Measurements from ENCODE around the gene SLC26A11.
"Not testable (repeated sequence)": the region's sequence is repeated elsewhere in the genome, so short reads cannot be mapped to it uniquely, and the experiment has no call there.

The SLC26A11 gene

DNA sequence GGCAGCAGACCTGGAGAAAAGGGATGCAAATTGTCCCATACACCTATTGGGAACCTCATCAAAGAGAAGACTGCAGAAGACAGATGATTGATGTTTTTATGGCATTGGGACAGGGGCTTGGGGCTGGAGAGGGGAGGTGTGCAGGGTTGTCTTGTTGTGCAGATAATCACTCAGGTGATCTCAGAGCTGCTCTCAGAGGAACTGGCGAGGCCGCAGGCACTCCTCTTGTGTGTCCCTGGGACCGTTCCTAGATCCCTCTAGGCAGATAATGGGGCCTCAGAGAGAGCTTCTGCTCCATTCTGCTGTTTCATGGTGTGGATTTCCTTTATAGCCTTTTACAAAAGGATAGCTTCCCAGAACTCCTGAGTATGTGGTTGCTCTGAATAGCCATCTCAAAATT is 42.1 kb downstream of the SLC26A11 start:
- DNase-seq (ENCODE audit: low spot score) = no peak

DNA sequence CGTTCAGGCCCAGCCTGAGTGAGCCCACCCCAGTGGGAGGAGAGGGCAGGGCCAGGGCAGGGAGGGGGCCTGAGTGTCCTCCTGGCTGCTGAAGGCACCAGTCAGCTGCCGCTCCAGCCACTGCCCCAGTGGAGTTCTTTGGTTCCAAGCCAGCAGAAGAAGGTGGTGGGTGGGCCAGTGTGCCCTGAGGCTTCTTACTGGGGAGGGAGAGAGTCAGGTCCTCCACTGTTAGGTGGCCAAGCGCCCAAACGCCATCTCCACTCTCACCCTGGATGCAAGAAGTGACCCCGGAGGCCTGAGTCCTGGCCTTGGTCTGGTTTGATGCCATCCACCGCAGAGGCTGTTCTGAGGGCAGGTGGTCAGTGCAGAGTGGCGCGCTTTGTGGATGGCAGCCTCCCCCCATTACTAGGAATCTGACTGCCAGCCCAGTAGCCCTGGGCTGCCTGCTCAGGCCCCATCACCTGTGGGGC is 42.6 kb downstream of the SLC26A11 start:
- no peak for DNase-seq (ENCODE audit: low spot score)

DNA sequence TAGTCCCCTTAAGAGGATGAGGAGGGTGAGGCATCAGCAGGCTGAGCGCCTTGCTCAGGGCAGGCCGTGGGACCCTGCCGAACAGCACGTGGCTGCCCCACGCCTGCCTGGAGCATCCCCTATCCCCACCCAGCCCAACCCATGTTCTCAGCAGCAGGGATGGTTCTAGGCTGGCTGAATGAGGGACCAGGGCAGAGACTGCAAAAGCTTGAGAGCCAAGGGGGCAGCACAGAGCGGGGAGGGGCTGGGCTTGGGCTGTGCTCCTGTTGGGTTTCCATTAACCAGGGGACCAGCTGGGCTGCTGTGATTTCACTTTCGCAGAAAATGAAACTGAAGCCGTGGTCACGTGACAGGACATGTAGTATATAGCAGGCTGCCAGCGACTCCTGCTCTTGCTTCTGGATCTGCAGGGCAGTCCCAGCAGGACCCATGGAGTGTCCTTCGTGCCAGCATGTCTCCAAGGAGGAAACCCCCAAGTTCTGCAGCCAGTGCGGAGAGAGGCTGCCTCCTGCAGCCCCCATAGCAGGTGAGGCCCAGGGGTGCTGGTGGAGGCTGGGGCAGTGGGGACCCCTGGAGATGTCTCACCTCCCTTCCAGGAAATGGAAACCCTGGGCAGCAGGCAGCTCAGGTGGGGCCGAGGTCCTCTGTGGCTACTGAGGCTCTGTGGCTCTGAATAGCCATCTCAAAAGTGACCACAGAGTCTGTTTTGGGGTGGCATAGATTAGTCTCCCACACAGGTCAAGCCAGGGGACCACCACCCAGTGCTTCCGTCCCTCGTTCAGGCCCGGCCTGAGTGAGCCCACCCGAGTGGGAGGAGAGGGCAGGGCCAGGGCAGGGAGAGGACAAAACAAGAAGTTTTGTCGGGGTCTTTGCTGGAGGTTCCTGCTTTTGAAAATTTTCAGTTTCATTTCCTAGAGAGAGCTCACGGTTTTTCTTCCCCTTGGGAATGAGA is 43.3 kb downstream of the SLC26A11 start:
- DNase-seq (ENCODE audit: low spot score) = peak; percentile 92

DNA sequence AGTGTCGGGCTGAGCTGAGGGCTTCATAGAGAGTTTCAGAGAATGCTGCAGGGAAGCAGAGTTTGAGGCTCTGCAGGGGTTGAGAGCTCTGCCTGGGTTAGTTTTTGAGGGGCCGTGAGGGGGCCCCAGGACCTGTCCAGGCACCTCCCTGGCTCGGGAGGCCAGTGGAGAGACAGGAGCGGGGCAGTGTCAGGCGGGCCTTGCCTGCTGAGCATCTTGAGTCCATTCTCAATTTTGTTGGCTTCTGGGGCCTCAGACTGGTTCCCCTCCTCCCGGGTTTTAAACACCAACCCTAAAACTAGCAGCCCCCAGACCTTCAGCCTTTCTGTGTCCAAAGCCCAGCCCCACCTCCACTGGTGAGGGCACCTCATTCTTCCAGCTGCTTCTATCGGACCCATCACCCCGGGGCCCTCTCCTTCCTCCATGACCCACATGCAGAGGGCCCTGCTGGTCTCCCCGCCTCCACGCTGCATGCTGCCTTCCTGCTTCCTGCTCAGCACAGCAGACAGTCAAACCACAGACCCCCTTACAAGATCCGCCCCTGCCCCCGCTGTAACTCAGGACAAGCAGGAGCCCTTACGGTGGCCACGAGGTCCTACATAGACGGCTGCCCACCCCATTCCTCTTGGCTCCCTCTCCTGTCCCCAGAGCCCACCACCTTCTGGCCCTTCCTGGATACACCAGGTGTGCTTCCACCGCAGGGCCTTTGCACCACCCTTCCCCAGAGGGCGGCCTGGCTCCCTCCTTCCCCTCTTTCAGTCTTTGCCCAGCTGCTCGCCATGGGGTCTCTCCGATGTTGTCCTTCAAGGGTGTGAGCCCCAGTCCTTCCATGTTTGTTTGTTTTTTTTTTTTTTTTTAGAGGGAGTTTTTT is 44.2 kb downstream of the SLC26A11 start:
- peak; percentile 59 for DNase-seq (ENCODE audit: low spot score)

DNA sequence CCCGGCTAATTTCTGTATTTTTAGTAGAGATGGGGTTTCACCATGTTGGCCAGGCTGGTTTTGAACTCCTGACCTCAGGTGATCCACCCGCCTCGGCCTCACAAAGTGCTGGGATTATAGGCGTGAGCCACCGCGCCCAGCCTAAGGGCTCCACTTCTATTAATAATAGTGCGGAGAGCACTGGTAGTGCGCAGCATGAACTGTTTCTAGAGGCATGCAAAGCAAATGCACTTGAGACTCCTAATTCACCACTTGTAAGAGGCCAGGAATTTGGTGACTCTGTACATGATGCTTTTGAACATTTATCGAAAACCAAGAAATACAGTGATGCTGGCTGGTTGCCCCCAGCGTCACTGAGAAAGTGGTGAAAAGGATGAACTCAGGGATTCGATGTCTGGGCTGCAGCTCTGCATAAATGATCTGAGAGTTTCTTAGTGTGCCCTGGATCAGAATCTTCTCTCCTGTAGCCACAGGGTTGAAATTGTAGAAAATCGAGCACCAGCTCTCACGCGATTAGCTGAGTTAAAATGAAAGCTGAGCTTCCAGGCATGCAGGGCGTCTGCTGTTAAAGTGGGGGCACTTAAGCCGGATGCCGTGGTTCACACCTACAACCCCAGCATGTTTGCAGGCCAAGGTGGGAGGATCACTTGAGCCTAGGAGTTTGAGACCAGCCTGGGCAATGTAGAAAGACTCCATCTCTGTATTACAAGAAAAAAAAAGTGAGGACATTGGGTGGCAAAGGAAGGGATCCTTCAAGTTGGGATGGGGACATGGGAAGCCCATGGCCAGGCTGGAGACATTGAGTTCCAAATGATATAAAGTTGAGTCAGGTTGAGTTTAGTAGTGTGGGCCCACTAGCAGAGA is 45.2 kb downstream of the SLC26A11 start:
- peak; percentile 76 for DNase-seq (ENCODE audit: low spot score)

DNA sequence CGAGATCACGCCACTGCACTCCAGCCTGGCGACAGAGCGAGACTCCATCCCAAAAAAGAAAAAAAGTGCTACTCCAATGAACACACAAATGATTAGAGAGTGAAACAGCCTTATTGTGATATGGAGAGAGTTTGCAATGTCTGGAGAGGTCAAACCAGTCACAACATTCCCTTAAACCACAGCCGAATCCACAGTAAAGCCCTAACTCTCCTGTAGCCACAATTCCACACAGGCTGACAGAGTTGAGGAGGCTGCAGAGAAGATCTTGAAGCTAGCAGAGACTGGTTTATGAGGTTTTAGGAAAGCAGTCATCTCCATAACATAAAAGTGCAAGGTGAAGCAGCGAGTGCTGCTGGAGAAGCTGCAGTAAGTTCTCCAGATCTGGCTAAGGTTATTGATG is 47.2 kb downstream of the SLC26A11 start:
- DNase-seq (ENCODE audit: low spot score) = no peak

DNA sequence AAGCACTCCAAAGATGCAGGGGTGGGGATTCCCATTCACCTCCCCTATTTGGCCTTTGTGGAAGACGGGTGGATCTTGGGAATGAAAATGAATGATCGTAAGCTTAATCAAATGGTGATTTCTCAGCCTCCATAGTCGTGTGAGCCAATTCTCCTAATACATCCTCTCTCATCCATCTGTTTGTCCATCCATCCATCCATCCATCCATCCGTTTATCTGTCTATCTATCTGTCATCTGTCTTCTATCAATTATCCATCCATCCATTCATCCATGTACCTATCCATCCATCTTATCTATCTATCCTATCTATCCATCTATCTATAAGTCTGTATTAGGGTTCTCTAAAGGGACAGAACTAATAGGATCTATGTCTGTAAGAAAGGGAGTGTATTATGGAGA is 48.2 kb downstream of the SLC26A11 start:
- no peak for DNase-seq (ENCODE audit: low spot score)

DNA sequence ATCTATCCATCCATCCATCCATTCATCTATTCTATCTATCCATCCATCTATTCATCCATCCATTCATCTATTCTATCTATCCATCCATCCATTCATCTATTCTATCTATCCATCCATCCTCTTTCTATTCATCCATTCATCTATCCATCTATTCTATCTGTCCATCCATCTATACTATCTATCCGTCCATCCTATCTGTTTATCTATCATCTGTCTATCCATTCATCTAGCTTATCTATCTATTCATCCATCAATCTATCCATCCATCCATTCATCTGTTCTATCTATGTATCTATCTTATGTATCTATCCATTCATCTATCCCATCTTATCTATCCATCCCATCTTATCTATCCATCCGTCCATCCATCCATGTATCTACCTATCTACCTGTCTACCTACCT is 49.2 kb downstream of the SLC26A11 start:
- no peak for DNase-seq (ENCODE audit: low spot score)

DNA sequence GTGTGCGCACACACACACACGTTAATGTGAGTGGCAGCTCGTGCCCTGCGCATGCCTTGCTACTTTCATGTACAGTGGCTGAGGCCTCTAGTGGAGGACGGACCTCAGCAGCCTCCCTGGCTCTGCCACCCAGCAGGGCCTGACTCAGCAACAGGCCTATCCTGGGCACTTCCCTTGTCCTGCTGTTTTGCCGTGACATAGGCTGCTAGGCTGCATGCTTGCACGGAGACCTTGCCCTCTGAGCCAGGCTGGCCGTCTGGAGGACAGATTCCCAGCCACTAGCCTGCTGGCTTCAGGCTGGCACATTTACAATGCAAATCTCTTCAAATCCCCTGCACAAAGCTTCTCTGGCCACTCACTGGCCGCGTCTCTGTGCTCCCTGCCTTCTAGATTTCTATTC is 49.9 kb downstream of the SLC26A11 start:
- no peak for DNase-seq (ENCODE audit: low spot score)

DNA sequence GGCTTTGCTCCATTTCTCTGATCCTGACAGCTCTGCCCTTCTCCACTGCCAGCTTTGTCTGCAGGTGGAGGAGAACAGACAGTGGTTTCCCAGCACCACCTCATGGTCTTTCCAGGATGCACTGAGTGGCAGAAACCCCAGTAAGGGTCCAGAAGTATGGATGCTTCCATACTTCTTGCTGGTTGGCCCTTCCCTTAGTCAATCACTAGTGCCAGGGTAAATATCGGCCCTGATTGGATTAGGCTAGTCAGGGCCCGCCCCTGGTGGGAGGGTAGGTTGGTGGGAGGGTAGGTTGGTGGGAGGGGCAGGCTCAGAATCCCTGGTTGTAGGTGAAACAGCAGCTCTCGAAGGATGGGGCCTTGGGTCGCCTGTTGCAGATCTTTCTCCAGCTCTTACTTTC is 50.6 kb downstream of the SLC26A11 start:
- peak; percentile 36 for DNase-seq (ENCODE audit: low spot score)

DNA sequence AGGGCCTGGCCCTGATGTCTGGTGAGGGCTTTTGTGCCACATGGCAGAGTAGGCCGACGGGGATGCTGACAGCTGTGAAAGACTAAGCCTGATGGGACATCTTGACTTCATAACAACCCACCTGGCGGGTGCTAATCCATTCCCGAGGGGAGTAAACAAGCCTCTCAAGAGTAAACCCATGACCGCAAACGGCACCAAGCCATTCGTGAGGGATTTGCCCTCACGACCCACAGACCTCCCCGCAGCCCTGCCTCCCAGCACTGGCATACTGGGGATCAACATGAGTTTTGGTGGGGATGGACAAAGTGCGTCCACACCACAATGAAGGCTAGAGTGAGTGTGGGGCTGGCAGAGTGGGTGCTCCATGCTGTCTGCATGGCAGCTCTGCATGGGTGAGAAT is 52.1 kb downstream of the SLC26A11 start:
- DNase-seq (ENCODE audit: low spot score) = no peak

DNA sequence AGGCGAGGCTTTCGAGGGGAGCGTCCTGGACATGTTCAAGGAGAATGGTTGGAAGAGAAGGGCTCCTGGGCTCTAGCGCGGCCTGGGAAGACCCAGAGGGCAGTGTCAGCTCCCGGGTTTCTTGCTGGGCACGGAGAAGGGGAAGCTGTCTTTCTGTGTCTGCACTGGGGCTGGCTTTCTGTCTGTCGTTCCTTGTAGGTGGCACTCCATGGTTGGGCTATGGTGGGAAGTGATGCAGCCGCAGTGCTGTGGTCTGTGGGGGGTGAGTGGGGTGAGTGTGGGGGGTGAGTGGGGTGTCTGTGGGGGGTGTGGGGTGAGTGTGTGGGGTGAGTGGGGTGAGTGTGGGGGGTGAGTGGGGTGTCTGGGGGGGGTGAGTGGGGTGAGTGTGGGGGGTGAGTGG is 54.1 kb downstream of the SLC26A11 start:
- DNase-seq (ENCODE audit: low spot score) = no peak

DNA sequence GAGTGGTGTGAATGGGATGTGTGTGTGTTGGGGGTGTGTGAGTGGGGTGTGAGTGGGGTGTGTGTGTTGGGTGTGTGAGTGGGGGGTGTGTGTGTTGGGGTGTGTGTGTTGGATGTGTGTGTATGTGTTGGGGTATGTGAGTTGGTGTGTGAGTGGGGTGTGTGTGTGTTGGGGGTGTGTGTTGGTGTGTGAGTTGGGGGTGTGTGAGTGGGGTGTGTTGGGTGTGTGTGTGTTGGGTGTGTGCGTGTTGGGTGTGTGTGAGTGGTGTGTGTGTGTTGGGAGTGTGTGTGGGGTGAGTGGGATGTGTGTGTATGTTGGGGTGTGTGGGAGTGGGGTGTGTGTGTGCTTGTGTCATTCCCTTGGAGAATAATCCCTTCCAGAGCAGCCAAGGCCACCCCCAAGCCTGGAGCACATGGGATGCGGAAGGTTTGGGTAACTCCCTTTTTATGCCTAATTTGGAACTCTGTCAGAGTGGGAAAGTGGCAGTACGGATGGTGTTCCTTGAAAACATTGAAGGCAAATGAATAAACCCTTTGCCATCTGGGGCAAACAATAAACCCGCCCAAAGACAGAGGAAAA is 54.7 kb downstream of the SLC26A11 start:
- DNase-seq (ENCODE audit: low spot score) = no peak

DNA sequence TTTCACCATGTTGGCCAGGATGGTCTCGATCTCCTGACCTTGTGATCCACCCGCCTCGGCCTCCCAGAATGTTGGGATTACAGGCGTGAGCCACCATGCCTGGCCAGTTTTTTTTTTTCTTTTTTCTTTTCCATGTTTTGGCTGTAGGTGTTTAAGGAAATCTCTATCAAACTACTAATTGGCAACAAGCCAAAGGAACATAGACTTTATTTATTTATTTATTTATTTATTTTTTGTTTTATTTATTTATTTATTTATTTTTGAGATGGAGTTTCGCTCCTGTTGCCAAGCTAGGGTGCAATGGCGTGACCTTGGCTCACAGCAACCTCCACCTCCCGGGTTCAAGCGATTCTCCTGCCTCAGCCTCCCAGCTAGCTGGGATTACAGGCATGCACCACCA is 55.6 kb downstream of the SLC26A11 start:
- DNase-seq (ENCODE audit: low spot score) = not testable (repeated sequence)

DNA sequence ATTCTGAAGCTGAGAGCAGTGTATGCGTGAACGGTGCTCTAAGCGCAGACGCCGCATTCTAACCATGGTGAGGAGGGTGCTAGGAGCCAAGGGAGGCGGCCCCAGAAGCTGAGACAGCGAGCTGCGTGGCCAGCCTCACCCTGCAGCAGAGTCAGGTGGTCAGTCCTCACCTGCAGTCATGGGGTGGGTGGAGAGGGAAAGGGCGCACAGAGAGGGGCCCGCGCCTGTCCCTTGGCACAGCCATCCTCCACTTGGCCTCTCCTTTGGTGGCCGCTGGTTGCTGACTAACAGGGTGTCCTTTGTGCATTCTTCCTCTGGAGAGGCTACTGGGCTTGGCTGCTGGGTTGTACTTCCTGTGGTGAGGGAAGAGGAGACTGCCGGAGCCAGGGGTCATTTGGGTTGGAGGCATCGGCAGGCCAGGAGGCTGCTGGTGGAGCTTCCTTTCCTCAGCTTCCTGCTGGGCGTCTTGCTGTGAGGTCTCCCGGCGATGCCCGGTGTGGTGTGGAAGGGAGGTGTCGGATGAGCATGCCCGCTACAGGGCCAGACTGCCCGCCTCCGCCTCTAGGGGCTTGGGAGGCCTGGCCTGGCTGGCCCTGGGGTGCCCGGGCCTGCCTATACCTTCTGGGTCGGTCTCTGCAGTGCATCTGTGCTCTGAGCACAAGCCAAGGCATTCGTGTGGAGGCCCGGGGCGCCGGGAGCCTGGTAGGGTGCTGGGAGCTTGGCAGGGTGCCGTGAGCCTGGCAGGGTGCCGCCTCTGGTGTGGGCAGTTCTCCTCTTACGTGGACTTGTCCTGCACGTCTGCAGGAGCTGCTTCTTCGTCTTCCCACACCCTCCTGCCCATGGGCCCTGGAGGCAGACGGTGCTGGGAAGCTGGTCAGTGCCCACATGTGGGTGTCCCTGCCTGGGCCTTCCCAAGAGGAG is 57.8 kb downstream of the SLC26A11 start:
- no peak for DNase-seq (ENCODE audit: low spot score)

DNA sequence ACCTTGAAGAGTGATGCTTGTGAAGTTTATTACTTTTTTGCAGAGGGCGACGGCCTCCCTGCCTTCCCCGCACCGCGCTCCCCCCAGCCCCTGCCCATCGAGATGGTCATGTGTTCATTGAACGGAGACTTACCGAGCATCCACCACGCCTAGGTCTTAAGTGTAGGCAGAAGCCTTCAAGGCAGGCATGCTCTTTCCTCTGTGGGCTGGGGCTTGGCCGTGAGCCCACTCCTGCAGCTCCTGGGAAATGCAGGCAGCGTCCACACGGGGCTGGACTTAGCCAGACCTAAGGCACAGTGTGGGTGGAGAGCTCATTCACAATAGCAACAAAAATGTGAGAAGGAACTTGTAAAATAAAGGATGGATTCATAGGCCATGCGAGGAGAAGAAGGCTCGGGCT is 59.7 kb downstream of the SLC26A11 start:
- no peak for DNase-seq (ENCODE audit: low spot score)

DNA sequence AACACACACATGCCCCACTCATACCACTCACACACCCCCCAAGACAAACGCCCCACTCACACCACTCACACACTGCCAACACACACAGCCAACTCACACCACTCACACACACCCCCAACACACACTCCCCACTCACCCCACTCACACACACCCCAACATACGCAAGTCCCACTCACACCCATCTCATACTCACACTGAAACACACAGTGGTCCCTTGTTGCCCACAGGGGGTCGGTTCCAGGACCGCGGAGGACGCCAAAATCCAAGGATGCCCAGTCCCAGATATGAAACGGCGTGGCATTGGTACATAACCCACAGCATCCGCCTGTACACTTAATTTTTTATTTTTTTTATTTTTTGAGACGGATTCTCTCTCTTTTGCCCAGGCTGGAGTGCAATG is 61.3 kb downstream of the SLC26A11 start:
- no peak for DNase-seq (ENCODE audit: low spot score)

DNA sequence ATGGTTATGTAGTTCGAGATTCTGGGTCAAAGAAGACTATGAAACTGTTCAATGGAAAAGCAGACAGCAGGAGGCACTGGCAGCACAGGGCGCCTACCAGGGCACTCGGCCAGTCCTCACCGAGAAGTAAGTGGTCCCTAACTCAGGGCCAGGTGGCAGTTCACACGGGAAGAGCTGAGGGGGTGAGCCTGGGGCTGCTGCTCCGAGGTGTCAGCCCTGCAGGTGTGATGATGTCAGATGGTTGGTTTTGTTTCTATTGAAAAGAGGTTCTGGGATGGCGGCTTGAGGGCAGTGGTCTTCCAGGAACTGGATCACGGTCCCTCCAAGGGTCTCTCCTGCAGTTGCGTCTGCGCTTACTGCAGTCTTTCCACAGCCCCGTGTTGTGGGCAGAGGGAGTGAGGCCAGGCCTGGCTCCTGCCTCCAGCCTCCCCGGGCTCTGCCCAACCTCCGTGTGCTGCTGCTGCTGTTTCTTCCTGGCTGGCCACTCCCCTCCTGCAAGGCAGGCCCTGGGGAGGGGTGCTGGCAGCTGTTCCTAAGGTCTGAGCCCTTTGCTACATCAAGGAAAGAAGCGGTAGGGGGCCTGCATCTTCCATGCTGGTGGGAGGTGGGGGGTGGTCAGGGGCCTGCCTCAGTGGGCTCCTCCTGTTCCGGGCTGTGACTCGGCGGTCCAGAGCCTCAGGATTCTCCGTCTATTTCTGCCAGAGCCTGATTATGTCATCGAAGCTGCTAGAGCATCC is 63.1 kb downstream of the SLC26A11 start:
- DNase-seq (ENCODE audit: low spot score) = no peak

DNA sequence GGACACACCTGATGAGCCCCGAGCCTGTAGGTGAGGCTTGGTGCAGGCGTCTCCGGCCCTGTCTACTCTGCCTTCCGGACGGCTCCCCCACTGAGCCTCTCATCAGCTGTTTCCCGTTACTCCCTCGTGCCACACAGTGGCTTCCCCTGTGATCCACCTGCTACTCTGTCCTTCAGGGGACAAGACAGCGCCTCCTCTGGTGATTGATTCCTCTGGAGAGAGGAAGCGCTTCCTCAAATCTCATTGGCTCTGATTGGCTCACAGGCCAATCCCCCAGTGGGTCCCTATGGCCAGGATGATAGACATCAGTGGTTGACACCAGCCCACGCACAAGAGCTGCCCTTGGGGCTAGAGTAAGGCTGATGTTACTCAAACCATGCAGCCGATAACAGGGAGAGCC is 64.4 kb downstream of the SLC26A11 start:
- DNase-seq (ENCODE audit: low spot score) = no peak

All from CD4-positive, alpha-beta T cell treated with Interleukin-2 at 100 ng/mL for 4 hours (primary cell).